Medulla oblongata (tissue), 1 donor: ENCODE data around the gene PIP5K1B.

Experiments
- DNase-seq: peaks from one replicate; pipeline ENCODE4 v3.0.0-alpha.2; 2015; ENCODE audit errors: extremely low spot score

The PIP5K1B gene

GRCh38 chr9:68953771-68954170 is 248.7 kb downstream of the PIP5K1B start:
- no peak for DNase-seq

- DNase-seq, result no peak
Observed at GRCh38 chr9:68955330-68955729, 250.3 kb downstream of the PIP5K1B start.

GRCh38 chr9:68957479-68957878 is 252.4 kb downstream of the PIP5K1B start:
- no peak for DNase-seq

- no peak for DNase-seq
Observed at GRCh38 chr9:68961587-68961986, 256.5 kb downstream of the PIP5K1B start.

- DNase-seq, result no peak
Observed at GRCh38 chr9:68963416-68963815, 258.4 kb downstream of the PIP5K1B start.

GRCh38 chr9:68964102-68964541 is 259.1 kb downstream of the PIP5K1B start:
- DNase-seq, result peak; percentile 21

GRCh38 chr9:68964765-68965164 is 259.7 kb downstream of the PIP5K1B start:
- DNase-seq, result no peak

- DNase-seq, result no peak
Observed at GRCh38 chr9:68966496-68966944, 261.5 kb downstream of the PIP5K1B start.

- DNase-seq, result no peak
Observed at GRCh38 chr9:68967800-68968199, 262.8 kb downstream of the PIP5K1B start.

GRCh38 chr9:68969538-68969937 is 264.5 kb downstream of the PIP5K1B start:
- no peak for DNase-seq

- no peak for DNase-seq
Observed at GRCh38 chr9:68970151-68970550, 265.1 kb downstream of the PIP5K1B start.

- no peak for DNase-seq
Observed at GRCh38 chr9:68973619-68974018, 268.6 kb downstream of the PIP5K1B start.

GRCh38 chr9:68974431-68974830 is 269.4 kb downstream of the PIP5K1B start:
- DNase-seq, result no peak

GRCh38 chr9:68974901-68975300 is 269.9 kb downstream of the PIP5K1B start:
- no peak for DNase-seq

GRCh38 chr9:68975365-68976043 is 270.5 kb downstream of the PIP5K1B start:
- peak; percentile 22 for DNase-seq

- DNase-seq, result peak; percentile 53
Observed at GRCh38 chr9:68978066-68978465, 273.0 kb downstream of the PIP5K1B start.

- no peak for DNase-seq
Observed at GRCh38 chr9:68978501-68978900, 273.5 kb downstream of the PIP5K1B start.

- DNase-seq, result no peak
Observed at GRCh38 chr9:68979538-68980314, 274.7 kb downstream of the PIP5K1B start.

GRCh38 chr9:68980341-68980914 is 275.4 kb downstream of the PIP5K1B start:
- peak; percentile 29 for DNase-seq

GRCh38 chr9:68981789-68982188 is 276.7 kb downstream of the PIP5K1B start:
- DNase-seq, result no peak

- DNase-seq, result no peak
Observed at GRCh38 chr9:68983008-68983411, 278.0 kb downstream of the PIP5K1B start.

GRCh38 chr9:68983522-68984424 is 278.7 kb downstream of the PIP5K1B start:
- DNase-seq, result no peak
